Measurements from ENCODE around the gene ALPK3. TPM values are rescaled to one million over a fixed set of nuclear protein-coding genes. Genes with fewer than 3 reads are reported as not detected.

Gene ALPK3
- total RNA-seq, 1 donor from 2014 or later: 10.8 TPM

DNA sequence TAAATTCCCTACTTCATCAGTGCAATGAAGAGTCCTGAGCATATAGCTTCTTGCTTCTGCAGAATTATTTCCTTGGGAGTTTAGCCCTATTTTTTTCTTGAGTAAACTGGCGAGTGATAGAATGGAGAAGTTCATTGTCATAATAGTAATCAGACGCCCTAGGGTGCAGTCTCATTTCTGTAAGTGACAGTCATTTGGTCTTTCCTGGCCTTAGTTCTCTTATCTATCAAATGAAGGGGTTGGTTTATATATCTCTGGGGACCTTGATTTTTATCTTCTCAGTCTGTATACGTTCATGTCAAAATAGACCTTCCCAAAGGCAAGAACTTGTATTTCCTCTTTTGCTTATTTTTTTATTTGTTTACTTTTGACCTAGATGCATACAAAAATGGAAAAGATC is 9.9 kb upstream of the ALPK3 start:
- DNase-seq (ENCODE audit: extremely low spot score, unreplicated experiment): no peak
- H3K9me3 Mint-ChIP-seq: no peaks in the 10 kb centered on the region
- H3K4me3 Mint-ChIP-seq: no peak overlapping the region
- TF ChIP-seq, protein P1, sequence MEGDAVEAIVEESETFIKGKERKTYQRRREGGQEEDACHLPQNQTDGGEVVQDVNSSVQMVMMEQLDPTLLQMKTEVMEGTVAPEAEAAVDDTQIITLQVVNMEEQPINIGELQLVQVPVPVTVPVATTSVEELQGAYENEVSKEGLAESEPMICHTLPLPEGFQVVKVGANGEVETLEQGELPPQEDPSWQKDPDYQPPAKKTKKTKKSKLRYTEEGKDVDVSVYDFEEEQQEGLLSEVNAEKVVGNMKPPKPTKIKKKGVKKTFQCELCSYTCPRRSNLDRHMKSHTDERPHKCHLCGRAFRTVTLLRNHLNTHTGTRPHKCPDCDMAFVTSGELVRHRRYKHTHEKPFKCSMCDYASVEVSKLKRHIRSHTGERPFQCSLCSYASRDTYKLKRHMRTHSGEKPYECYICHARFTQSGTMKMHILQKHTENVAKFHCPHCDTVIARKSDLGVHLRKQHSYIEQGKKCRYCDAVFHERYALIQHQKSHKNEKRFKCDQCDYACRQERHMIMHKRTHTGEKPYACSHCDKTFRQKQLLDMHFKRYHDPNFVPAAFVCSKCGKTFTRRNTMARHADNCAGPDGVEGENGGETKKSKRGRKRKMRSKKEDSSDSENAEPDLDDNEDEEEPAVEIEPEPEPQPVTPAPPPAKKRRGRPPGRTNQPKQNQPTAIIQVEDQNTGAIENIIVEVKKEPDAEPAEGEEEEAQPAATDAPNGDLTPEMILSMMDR (conservative IDR thresholded peaks at IDR 0.05): no peak
- no peak overlapping the region for H3K27ac Mint-ChIP-seq
- H3K4me1 Mint-ChIP-seq (ENCODE audit: unreplicated experiment): peaks cover 7% of the 10 kb centered on the region
- H3K36me3 Mint-ChIP-seq: peaks cover 20% of the 10 kb centered on the region
- H3K27me3 Mint-ChIP-seq: no peaks in the 10 kb centered on the region

DNA sequence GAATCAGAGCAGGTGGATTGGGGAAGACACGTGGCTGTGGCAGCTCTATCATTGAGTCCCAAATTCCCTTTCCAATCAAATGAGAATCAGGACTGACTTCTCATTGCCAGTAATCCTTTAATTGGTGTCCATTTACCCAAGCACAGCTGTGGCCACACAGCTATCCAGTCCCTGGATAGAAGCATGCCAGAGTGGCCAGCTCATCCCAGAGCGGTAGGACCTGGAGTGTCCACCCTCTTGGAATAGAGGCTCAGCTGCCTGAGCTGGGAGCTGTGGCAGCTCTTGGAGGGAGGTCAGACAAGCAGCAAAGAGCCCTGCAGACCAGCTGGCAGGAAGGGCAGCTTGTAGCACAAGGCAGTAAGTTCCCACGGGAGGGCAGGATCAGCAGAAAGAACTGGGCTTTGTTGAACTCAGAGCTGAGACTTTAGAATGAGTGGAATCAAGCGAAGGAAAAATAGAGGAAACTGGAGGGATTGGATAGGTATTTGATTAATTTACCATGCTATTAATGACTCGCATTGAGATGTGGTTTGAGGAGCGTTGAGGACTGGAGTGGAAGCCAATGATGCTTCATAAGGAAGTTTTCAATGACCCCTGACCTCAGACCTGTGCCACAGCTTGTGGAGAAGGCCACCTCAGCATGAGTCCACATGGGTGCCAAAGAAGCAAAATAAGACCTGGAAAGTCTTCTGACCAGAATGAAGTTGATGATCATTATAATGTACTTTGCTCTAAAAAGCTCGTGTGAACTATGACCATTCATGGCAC is 6.9 kb upstream of the ALPK3 start:
- TF ChIP-seq, protein P1 (conservative IDR thresholded peaks at IDR 0.05): no peak
- Mint-ChIP-seq H3K27ac (no peak overlapping the region), H3K4me1 (ENCODE audit: unreplicated experiment) (no peaks in the 10 kb centered on the region), H3K9me3 (no peaks in the 10 kb centered on the region), H3K36me3 (peaks cover 9% of the 10 kb centered on the region), H3K4me3 (no peak overlapping the region), H3K27me3 (no peaks in the 10 kb centered on the region)
- DNase-seq (ENCODE audit: extremely low spot score, unreplicated experiment): no peak

DNA sequence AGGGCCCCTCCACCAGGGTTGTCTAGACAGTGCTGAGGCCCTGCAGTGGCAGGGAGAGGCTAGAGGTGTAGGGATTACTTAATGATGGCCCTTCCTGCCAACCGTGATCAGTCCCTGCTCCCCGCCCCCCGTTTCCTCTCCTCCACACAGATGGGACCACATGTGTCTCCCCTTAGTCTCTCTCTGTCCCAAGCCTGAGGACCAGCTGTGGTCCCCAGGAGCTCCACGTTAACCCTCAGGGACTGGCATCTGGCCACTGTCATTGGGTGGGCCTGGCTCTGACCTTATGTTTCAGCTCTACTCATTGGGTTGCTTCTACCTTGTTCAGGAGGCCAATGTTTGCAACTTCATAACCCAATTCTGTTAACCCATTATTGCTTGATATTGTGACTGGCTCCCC is 6.0 kb upstream of the ALPK3 start:
- no peak for DNase-seq (ENCODE audit: extremely low spot score, unreplicated experiment)
- Mint-ChIP-seq H3K27me3 (peaks cover 4% of the 10 kb centered on the region), H3K9me3 (no peaks in the 10 kb centered on the region), H3K4me3 (no peak overlapping the region), H3K36me3 (peaks cover 9% of the 10 kb centered on the region), H3K4me1 (ENCODE audit: unreplicated experiment) (no peaks in the 10 kb centered on the region), H3K27ac (no peak overlapping the region)
- TF ChIP-seq, protein P1 (conservative IDR thresholded peaks at IDR 0.05): no peak

DNA sequence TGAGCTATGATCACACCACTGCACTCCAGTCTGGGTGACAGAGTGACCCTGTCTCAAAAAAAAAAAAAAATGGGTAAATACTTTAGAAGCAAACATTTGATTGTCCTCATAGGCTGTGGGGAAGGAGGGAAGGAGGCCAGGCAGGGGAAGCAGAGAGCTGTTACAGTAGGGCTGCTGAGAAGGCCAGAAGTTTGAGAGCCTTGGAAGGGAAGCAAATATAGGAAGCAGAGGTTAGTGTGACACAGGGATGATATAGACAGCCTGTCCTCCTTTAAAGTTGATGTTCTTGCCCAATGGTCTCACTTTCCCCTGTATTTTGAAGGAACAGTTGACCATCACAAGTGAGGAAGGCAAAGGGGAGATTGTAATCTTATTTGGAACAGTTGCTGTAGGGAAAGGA is 5.3 kb upstream of the ALPK3 start:
- no peak overlapping the region for H3K4me3 Mint-ChIP-seq
- TF ChIP-seq, protein P1 (conservative IDR thresholded peaks at IDR 0.05): no peak
- H3K27ac Mint-ChIP-seq: no peak overlapping the region
- H3K36me3 Mint-ChIP-seq: peaks cover 9% of the 10 kb centered on the region
- peaks cover 8% of the 10 kb centered on the region for H3K27me3 Mint-ChIP-seq
- no peaks in the 10 kb centered on the region for H3K9me3 Mint-ChIP-seq
- peaks cover 4% of the 10 kb centered on the region for H3K4me1 Mint-ChIP-seq (ENCODE audit: unreplicated experiment)
- no peak for DNase-seq (ENCODE audit: extremely low spot score, unreplicated experiment)

DNA sequence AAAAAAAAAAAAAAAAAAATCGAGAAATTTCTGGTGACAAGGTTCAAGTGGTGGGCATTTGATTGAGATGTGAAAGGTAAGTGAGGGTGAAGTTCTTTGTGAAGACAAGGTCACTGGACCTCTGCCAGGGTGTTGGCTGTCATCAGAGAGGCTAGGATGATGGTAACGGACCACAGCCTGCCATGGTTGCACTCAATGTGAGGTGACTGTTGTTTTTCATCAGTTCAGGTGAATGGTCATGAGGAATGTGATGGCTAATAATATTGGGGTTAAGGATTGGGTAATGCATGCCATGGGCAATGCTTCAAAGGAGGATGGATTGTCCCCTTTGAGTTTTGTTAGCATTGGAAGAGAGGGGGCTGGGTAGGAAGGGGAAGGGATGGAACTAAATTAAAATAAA is 4.3 kb upstream of the ALPK3 start:
- no peak overlapping the region for H3K27ac Mint-ChIP-seq
- TF ChIP-seq, protein P1 (conservative IDR thresholded peaks at IDR 0.05): no peak

More for the DNA sequence above, 4.3 kb upstream of the ALPK3 start:
- Mint-ChIP-seq H3K9me3 (no peaks in the 10 kb centered on the region), H3K27me3 (peaks cover 8% of the 10 kb centered on the region), H3K4me3 (no peak overlapping the region), H3K36me3 (peaks cover 6% of the 10 kb centered on the region), H3K4me1 (ENCODE audit: unreplicated experiment) (peaks cover 4% of the 10 kb centered on the region)
- no peak for DNase-seq (ENCODE audit: extremely low spot score, unreplicated experiment)

Data from type B pancreatic cell (in vitro differentiated cells).